ENCODE results near the gene AZIN2.
A peak's percentile ranks its signal among the peaks of the same experiment; 100 is the strongest.
"Not testable (repeated sequence)": the region's sequence is repeated elsewhere in the genome, so short reads cannot be mapped to it uniquely, and the experiment has no call there.

AZIN2 gene

DNA sequence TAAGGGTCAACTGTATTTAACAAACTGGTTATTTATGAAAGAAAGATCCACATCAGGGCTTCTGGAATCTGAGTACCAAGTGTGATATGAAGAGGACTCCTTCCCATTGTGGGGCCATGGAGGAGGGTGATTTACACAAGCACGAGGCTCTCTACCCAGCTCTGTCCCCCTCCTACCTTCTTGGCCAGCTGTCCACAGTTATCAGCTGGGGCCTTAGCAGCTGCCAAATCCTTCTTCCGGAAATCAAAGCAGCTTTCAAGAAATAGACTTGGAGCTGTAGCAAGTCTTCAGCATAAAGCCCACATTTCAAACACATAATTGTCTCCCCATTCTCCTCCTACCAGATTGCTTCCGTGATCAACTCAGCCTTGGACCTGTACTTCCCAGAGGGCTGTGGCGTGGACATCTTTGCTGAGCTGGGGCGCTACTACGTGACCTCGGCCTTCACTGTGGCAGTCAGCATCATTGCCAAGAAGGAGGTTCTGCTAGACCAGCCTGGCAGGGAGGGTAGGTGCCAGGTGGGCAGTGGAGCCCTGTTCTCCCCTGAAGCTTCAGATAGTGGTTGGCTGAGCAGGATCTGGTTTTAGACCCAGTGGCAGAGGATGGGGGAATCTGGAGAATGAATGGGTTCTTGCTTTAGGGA lies 15.5 kb downstream of the AZIN2 start:
- no peak for DNase-seq

DNA sequence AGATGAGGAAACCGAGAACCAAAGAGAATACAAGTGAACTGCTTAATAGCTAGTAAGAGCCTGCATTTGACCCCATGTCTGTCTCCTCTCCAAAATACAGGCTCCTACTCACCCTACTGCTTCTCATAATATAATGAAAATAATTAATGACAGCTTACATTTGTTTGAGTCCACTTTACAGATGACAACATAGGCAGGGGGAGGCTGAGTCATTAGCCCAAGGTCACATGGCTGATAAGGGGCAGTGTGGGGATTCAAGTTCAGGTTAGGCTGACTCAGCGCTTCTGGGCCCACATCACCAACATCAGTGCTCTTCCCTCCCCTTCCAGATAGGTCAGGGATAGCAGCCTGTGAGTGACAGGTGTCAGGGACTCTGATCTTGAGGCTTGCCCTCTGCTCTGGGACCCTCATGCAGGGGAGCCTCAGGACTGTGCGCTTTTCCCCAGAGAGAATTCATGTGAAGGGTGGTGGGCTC lies 16.2 kb downstream of the AZIN2 start:
- DNase-seq, result no peak

DNA sequence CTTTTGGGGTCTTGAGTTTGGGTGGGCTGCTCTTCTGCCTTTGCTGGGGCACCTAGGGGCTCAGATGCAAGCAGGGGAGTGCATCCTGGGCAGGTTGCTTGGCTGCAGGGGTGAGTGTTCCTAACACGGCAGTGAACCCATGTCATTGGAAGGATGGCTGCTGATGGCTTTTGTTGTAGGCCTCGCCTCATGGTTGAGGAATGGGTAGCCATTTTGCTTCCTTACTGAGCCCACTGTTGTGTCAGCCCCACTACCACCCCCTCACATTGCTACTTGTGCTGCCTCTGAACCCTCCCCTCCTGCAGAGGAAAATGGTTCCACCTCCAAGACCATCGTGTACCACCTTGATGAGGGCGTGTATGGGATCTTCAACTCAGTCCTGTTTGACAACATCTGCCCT lies 16.8 kb downstream of the AZIN2 start:
- DNase-seq, result no peak

DNA sequence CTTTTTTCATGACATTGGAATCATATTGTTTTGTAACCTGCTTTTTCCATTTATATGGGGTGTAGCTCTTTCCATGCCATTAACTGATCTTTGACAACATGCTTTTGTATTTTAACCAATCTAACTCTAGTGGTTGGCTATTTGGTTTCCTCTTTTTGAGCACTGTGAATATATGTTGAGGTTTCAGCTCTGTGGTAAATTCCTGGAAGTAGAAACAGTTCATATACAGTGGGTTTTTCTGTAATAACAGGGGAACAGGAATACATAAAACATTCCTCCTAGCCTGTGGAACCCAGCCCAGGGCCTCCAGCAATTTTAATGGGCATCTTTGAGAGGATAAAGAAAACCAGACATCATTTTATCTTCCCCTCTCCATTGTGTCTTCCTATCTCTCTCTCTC lies 17.4 kb downstream of the AZIN2 start:
- no peak for DNase-seq

DNA sequence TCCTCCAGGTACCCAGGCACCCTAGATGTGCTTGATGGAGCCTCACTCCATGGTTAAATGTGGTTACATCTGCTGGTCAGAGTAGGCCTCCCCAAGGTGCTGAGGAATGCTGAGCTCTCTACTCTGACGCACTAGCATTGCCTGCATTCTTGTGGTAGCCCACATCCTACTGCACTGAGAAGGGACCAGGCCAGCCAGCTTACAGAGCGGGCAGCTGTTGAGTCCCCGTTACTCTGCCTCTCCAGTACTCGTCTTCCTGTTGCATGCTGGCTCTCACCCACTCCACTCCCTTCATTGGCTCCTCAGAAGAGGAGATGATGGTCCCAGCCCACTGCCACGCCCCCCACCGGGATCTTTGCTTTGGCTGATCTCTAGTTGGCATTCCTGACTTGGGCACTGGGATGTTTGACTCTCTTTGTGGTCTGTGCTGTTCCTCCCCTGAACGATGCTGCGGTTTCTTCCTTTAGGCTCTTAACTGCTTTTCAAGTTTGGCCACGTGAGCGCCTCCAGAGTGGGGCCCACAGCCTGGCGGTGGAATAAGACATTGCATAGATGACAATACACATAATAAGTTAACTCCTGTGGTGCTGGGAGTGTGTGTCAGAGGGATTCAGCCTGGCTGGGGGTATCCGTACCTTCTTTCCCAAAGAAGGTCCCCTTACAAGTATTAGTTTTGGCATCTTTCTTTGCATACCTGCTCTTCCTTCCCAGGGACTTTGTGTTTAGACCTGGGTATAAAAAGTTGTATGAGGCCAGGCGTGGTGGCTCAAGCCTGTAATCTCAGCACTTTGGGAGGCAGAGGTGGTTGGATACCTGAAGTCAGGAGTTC lies 18.6 kb downstream of the AZIN2 start:
- DNase-seq, result no peak

DNA sequence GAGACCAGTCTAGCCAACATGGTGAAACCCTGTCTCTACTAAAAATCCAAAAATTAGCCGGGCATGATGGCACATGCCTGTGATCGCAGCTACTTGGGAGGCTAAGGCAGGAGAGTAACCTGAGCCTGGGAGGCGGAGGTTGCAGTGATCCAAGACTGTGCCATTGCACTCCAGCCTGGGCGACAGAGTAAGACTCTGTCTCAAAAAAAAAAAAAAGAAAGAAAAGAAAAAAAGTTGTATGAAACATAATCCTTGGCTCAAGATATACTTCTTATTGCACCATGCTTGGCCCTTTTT lies 19.1 kb downstream of the AZIN2 start:
- not testable (repeated sequence) for DNase-seq

DNA sequence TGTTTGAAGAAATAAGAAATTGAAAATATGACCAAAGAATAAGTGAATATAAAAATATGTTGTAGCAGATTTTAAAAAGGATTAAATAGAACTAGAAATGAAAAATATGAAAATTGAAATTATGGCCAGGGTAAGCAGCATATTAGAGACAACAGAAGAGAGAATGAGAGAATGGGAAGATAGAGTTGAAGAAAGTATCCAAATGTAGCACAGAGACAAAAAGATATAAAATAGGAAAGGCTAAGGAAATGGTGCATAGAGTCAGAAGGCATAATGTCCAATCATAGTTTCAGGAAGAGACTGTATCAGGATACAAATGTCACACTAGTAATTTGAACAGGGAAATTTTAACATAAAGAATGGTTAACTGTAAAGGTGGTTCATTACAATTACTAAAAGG lies 29.5 kb downstream of the AZIN2 start:
- no peak for DNase-seq

DNA sequence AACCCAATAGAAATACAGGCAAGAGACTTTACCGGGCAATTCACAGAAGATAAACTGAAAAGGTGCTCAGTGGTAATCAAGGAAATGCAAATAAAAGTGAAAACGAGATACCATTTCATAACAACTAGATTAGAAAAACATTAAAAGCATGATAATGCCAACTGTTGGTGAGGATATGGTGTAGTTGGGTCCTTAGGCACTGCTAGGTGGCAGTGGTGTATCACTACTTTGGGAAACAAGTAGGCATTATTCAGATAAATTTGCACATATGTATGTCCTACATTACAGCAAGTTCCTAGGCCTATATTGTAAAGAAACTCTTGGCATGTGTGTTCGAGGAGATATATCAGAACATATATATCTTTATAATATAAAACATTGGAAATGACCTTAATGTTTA lies 31.0 kb downstream of the AZIN2 start:
- DNase-seq, result peak; percentile 16

DNA sequence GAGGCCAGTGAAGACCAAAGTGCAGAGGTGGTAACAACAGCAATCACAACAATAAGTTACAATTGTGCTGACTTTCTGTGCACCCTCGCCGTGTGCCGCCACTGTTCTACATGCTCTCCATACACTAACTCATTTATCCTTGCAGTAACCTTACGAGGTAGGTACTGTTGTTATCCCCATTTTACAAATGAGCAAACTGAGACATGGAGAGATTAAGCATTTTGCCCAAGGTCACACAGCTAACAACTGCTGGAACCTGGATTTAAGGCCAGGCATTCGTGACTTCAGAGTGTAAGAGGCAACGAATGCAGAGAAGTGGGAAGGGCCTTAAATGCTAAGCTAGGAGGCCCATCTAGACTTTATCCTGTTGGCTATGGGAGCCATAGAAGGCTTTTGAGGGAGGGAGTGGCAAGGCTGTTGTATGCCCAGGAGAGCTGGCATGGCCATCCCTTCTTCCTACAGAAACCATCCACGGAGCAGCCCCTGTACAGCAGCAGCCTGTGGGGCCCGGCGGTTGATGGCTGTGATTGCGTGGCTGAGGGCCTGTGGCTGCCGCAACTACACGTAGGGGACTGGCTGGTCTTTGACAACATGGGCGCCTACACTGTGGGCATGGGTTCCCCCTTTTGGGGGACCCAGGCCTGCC lies 36.6 kb downstream of the AZIN2 start:
- no peak for DNase-seq

DNA sequence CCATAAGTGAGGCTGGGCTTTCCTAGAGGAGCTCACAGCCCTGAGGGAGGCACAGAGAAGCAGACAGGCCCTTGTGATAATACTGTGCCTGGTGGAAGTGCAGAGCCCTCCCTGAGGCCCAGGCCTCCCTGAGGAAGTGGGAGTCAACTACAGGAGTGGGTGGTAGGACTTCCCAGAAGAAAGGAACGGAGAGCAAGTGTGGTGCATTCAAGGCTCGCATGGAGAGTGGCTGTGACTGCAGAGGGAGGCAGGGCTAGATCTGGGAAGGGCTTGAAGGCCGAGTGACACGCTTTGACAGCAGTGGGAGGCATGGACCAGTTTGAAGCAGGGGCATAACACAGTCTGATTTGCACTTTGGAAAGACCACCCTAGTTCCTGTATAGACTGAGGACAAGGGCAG lies 37.3 kb downstream of the AZIN2 start:
- no peak for DNase-seq

DNA sequence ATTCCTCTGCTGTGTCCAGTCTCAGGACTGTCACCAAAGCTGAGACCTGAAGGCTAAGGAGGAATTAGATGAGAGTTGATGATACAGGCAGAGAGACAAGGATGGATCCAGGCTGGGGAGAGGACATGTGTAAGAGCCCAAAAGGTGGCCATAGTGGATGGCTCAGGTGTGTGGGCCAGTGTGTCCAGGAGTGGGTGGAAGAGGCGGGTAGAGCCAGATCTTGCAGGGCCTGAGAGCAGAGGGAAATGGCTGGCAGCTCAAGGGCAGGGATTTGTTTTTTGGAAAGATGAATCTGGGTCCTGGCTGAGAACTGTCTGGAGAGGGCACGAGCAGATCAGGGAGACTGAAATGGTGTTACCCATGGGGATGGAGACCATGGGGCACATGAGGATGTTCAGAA lies 38.1 kb downstream of the AZIN2 start:
- DNase-seq, result no peak

DNA sequence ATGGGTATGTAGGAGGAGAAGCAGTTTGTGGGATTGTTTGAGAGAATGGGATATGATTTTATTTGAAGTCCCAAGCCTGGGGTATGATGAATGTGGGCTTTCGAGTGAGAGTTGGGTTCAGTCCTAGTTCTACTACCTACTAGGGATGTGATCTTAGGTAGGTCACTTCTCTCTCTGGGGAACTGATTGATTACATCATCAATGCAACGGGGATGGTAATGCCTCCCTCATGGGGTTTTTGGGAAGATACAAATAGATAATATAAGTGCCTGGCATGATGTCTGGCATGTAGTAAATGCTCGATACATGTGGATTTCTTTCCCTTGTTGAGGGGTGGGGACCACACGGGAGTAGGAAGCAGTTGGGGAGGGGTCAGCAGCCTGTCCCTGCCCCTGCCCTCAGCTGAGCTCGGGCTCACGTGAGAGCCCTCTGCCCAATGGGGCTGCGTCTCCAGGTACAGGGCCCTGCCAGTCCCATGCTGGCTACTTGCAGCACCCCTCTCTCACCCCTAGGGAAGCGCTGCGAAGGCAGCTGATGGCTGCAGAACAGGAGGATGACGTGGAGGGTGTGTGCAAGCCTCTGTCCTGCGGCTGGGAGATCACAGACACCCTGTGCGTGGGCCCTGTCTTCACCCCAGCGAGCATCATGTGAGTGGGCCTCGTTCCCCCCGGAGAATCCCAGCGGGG lies 38.7 kb downstream of the AZIN2 start:
- DNase-seq, result no peak

DNA sequence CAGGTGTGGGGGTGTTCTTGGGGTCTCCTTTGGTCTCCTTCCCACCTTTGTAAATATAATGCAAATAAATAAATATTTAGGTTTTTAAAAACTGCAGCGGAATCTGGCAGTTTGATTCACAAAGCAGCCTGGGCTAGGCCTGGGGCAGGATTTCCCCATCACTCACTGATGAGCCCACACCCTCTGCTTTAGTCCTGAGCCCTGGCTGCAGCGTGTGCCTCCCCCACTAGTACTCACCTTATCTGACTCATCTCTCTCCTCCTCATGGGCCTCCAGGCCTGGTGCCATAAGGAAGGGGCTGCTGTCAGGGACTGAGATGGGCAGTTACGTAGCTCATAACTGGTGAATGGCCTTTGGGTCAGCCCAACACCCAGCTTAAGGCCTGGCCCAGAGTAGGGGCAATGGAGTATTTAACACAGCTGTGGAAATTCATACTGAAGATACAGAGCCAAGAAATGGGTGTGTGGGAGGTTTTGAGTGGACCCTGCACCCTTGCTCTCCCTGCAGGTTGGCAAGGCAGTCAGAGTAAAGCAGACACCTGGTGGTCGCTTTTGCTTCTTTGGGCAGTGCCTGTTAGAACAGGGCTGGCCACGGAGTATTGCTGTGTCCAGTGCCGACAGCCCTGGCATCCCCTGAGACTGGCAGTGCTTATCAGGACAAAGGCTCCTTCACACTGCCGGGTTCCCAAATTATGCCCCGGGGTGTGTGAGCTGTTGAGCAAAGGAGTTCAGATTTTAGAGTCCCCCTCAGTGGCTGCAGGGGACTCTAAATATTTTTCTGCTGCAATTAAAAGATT lies 39.7 kb downstream of the AZIN2 start:
- no peak for DNase-seq

DNA sequence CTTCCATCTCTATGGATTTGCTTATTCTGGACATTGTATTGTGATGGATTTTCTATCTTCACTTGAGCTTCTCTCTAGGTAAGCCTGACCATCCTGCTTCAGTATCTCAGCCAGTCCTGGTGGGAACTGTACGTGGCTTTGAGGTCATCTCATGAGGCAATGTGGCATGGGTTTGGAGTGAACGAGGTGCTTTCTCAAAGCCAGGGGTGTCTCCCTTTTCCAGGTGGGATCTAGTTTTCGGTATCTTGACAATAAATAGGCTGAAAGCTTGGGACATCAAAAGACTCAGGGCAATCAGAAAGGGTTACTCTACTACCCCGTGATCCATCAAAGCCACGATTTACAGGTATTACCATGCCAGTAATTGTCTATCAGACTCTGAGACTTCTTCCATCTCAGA lies 40.8 kb downstream of the AZIN2 start:
- no peak for DNase-seq

DNA sequence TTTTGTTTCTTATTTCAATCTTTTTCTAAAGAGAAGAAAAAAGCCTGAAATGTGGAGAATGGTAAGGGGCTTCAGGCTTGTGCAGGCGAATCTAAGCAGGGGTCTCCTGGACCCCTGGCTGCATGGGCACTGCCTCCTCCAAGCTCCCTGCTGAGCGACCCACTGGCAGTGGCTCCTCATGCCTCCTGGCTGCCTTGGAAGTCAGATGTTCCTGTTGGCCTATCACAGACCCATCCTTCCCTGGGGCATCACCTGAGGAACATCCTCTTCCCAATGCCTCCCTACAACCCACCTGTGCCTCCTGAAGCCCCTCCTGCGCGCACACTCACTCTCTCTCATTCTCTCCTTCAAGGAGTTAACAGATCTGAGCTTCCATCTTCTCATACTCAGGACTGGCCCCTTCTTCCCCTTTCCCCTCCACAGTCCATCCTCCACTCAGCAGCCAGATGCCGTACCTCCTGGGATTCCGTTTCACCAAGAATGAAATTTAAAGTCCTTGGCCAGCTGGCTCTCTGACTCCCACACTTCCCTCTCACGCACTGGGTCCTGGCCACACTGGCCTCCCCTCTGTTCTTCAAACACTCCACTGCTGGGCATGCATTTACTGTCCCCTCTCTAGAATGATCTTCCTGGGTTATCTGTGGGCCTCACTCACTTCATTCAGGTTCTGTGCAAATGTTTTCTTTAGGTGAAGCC lies 41.7 kb downstream of the AZIN2 start:
- DNase-seq, result no peak

DNA sequence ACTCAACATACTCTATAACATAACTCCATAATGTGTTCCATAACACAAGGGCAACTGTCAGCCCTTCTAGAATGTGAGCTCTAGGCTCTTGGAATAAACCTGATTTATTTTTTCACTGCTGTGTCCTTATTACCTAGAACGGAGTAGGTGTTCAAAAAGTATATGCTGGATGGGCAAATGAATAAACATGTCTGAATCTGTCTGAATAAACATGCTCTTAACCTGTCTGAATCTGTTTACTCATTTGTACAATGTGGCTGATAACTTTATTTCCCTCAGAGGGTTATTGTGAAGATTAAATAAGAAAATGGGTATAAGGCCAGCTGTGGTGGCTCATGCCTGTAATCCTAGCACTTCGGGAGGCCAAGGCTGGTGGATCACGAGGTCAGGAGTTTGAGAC lies 42.3 kb downstream of the AZIN2 start:
- DNase-seq, result no peak

DNA sequence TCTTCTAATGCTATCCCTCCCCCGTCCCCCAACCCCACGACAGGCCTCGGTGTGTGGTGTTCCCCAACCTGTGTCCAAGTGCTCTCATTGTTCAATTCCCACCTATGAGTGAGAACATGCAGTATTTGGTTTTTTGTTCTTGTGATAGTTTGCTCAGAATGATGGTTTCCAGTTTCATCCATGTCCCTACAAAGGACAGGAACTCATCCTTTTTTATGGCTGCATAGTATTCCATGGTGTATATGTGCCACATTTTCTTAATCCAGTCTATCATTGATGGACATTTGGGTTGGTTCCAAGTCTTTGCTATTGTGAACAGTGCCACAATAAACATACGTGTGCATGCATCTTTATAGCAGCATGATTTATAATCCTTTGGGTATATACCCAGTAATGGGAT lies 43.7 kb downstream of the AZIN2 start:
- DNase-seq, result not testable (repeated sequence)

DNA sequence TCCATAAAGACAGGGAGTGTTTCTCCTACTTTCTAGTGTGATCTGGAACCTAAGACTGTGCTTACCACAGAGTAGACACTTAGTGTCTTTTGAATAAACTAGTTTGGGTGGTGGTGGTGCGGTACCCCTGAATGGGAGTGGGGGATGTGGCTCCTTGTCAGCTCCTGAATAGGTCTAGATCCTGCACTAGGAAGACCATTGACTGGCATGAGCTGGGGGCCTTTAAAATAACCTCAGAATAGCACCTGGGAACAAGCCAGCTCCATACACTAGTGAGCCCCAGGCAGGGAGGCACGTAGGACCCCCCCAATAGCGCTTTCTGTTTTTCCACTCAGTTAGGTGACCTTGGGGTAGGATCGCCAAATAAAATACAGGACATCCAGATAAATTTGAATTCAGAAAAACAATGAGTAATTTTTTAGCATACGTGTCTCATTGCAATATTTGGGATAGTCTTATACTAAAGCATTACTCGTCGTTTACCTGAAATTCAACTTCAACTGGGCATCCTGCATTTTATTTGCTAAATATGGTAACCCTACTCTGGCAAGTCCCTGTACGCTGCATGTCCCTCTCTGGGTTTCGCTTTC lies 45.6 kb downstream of the AZIN2 start:
- no peak for DNase-seq

DNA sequence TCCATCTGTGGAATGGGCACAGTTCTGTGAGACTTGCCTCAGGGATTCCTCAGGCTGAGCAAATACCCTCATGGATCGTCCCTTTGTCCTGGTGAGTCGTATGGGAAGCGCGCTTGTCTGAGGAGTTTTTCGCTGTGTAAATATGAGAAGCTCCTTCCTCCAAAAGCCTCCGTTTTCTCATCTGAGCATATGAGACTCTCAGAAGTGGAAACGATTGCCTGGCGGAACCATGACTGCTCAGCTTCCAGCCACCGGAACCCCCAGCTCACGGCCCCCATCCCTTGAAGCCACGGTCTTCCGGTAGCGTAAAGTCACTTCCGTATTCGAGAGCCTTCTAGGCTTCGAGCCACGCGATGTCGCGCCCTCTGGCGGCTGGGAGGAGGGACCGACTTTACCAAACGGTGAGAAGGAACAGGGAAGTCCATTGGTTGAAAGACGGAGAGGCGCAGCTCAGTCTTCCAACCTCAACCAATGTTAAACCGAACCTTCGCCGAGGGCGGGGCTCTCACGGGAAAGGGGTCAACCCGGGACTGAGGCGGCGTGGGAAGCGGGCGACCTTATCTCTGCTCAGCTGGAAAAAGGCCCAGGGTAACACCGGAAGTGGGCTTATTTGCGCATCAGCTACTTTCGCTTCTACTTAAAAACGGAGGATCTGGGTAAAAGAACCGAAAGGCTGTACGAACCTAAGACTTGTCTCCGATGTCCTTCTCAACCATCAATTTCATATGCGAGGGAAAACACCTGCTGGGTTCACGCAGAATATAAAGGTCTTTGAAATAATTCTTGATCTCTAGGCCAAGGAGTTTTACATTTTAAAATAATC lies 46.3 kb downstream of the AZIN2 start:
- peak; percentile 100 for DNase-seq

DNA sequence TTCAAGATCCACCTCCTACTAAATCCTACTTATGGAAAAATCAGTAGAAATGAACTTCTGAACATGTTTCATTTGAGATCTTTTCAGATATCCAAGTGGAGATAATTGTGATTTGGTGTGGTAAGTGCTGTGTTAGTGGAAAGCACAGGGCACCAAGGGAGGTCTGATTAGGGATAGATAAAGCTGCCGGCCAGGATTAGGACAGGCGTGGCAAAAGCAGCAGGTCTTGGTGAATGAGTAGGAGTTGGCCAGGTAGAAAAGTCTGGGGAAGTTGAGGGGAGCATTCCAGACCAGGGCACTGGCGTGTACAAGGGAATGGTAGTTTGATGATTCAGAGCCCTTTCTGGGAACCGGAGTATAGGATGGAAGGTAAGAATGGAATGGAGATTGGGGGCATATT lies 47.8 kb downstream of the AZIN2 start:
- DNase-seq, result no peak

DNA sequence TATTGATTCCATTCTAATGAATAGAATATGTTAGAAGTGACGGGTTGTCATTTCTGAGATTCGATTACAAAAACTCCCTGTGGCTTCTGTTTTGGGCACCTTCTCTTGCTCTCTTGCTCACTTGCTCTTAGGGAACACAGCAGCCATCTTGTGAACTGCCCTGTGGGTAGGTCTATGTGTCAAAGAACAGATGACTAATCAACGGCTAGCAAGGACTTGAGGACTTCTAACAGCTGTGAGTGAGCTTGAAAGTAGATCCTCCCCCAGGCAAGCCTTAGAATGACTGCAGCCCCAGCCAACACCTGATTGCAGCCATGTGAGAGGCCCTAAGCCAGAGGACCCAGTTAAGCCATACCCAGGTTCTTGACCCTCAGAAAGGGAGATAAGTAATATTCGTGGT lies 49.3 kb downstream of the AZIN2 start:
- no peak for DNase-seq
